Endothelial cell of umbilical vein (primary cell): Measurements from ENCODE around the gene RGS4. TPM values are rescaled to one million over a fixed set of nuclear protein-coding genes. Genes with fewer than 3 reads are reported as not detected.

ENCODE experiments used
- BruUV-seq: library from RNA; stranded (reverse); fragments of 400-500 nt; replicated peaks from 2 replicates; lab custom pipeline; 2021; lab: Mats Ljungman, UMichigan
- CTCF ChIA-PET: fragments of 300-600, 350-600 bp; sonication (Branson Sonifier 250); formaldehyde crosslinking; loops from one replicate; lab custom pipeline; 2021; ENCODE audit warnings: antibody characterized with exemption, inconsistent platforms; lab: Charles Lee
- POLR2A ChIA-PET: fragments of 300-600, 350-600 bp; sonication (Branson Sonifier 250); formaldehyde crosslinking; loops from one replicate; lab custom pipeline; 2021; ENCODE audit warnings: antibody characterized with exemption, inconsistent platforms; lab: Charles Lee
- DNase-seq: peaks from one replicate; pipeline ENCODE4 v3.0.0-alpha.2; 2011; ENCODE audit warnings: low read depth, low spot score
- FAIRE-seq: peaks from 2 replicates; lab custom pipeline; 2011; peaks lifted over from hg19 to GRCh38; lab: Jason Lieb, UNC
- H2AFZ ChIP-seq: 2 replicates; pipeline ENCODE4 v1.6.0; 2012; ENCODE audit warnings: low read depth, low read length, control low read depth, inconsistent platforms
- H3K27ac ChIP-seq: 2 replicates; pipeline ENCODE4 v1.5.1; 2011; ENCODE audit warnings: low read depth, mild to moderate bottlenecking, control low read depth, low read length, moderate library complexity; ENCODE audit not compliant: insufficient read depth
- H3K27me3 ChIP-seq, 2 experiments: 2 replicates each; pipeline versions ENCODE4 v1.6.0 to v1.6.1; 2011; ENCODE audit warnings: low read length in 2 of 2, mixed read lengths in 1 of 2; ENCODE audit not compliant: control insufficient read depth in 2 of 2, insufficient read depth in 2 of 2
- H3K36me3 ChIP-seq, 2 experiments: 2 replicates in 1 of 2; 3 replicates in 1 of 2; pipeline ENCODE4 v1.5.1; 2011; ENCODE audit warnings: low read length in 2 of 2, mild to moderate bottlenecking in 1 of 2, moderate library complexity in 1 of 2; ENCODE audit not compliant: control insufficient read depth in 2 of 2, insufficient read depth in 2 of 2; ENCODE audit errors: extremely low read depth in 1 of 2
- H3K4me1 ChIP-seq: 3 replicates; pipeline ENCODE4 v1.5.1; 2011; ENCODE audit warnings: mild to moderate bottlenecking, low read length; ENCODE audit not compliant: control insufficient read depth, insufficient read depth; ENCODE audit errors: extremely low read depth
- H3K4me2 ChIP-seq: 2 replicates; pipeline ENCODE4 v1.6.1; 2011; ENCODE audit warnings: low read length, control low read depth, mixed read lengths; ENCODE audit not compliant: insufficient read depth
- H3K4me3 ChIP-seq, 3 experiments: fragments of 200-600 bp in 1 of 3; sonication (generic), shearing (Covaris generic) in 1 of 3; replicated peaks in 1 of 3; 2 replicates each; pipeline ENCODE4 v1.5.1; 2011 to 2016; ENCODE audit warnings: control low read depth in 3 of 3, low read length in 3 of 3, mild to moderate bottlenecking in 2 of 3, inconsistent platforms in 1 of 3, low read depth in 1 of 3, moderate library complexity in 1 of 3; ENCODE audit not compliant: insufficient read depth in 1 of 3
- H3K79me2 ChIP-seq: 2 replicates; pipeline ENCODE4 v1.6.0; 2012; ENCODE audit warnings: low read length, inconsistent platforms; ENCODE audit not compliant: control insufficient read depth, insufficient read depth
- H3K9ac ChIP-seq: replicated peaks from 2 replicates; pipeline ENCODE3; 2011; ENCODE audit warnings: low read length, control low read depth; ENCODE audit not compliant: insufficient read depth; ENCODE audit errors: extremely low read depth
- H3K9me1 ChIP-seq: replicated peaks from 3 replicates; pipeline ENCODE4 v1.6.0; 2011; ENCODE audit warnings: mild to moderate bottlenecking, low read length; ENCODE audit not compliant: control insufficient read depth, insufficient read depth; ENCODE audit errors: extremely low read depth
- H3K9me3 ChIP-seq: replicated peaks from 2 replicates; pipeline ENCODE4 v1.5.1; 2012; ENCODE audit warnings: low read length, inconsistent platforms; ENCODE audit not compliant: control insufficient read depth, insufficient read depth
- H4K20me1 ChIP-seq: replicated peaks from 2 replicates; pipeline ENCODE3; 2011; ENCODE audit warnings: mild to moderate bottlenecking, low read length; ENCODE audit not compliant: control insufficient read depth, insufficient read depth; ENCODE audit errors: extremely low read depth
- CTCF ChIP-seq, 2 donors: IDR thresholded peaks; 1 replicate in 1 of 2; 2 replicates in 1 of 2; pipeline ENCODE4 v1.5.1; 2011; ENCODE audit warnings: low read length in 2 of 2, mild to moderate bottlenecking in 2 of 2, moderate library complexity in 2 of 2, control low read depth in 1 of 2, inconsistent platforms in 1 of 2, low read depth in 1 of 2; ENCODE audit not compliant: insufficient read depth in 1 of 2; ENCODE audit errors: extremely low read depth in 1 of 2
- EZH2 ChIP-seq: IDR thresholded peaks from 2 replicates; pipeline ENCODE4 v1.6.1; 2012; ENCODE audit warnings: borderline replicate concordance, low read depth, mild to moderate bottlenecking, moderate library complexity, low read length, inconsistent platforms; ENCODE audit not compliant: severe bottlenecking
- FOS ChIP-seq: IDR thresholded peaks from 2 replicates; pipeline ENCODE4 v1.6.1; 2011; ENCODE audit warnings: mild to moderate bottlenecking, low read length, moderate library complexity, borderline replicate concordance; ENCODE audit not compliant: insufficient read depth
- GATA2 ChIP-seq: IDR thresholded peaks from 2 replicates; pipeline ENCODE4 v1.7.0; 2011; ENCODE audit warnings: low read depth, mild to moderate bottlenecking, moderate library complexity, mixed read lengths, low read length; ENCODE audit not compliant: insufficient read length, insufficient read depth
- JUN ChIP-seq: IDR thresholded peaks from 2 replicates; pipeline ENCODE4 v1.6.1; 2011; ENCODE audit warnings: borderline replicate concordance, low read depth; ENCODE audit not compliant: insufficient read length, insufficient read depth
- MAX ChIP-seq: IDR thresholded peaks from 2 replicates; pipeline ENCODE4 v1.6.1; 2011; ENCODE audit not compliant: insufficient read depth, insufficient read length
- MYC ChIP-seq: IDR thresholded peaks from one replicate; pipeline ENCODE4 v1.6.1; 2011; ENCODE audit warnings: mild to moderate bottlenecking, low read depth, low read length
- POLR2A ChIP-seq: IDR thresholded peaks from 2 replicates; pipeline ENCODE4 v1.6.1; 2012; ENCODE audit warnings: low read depth, mild to moderate bottlenecking, control low read depth, low read length
- POLR2AphosphoS5 ChIP-seq: IDR thresholded peaks from 2 replicates; pipeline ENCODE4 v1.6.1; 2012; ENCODE audit warnings: low read depth, mild to moderate bottlenecking, control low read depth, low read length, moderate library complexity; ENCODE audit not compliant: insufficient read depth
- dilution Hi-C: fragments of 300-500 bp; cut with MboI; formaldehyde crosslinking; loops from one replicate; pipeline ENCODE4 v1.15.0; 2019; ENCODE audit warnings: low sequenced_read_pairs; ENCODE audit not compliant: extremely low pct_ligation_motif_present
- intact Hi-C: fragments of 100-400 bp; cut with micrococcal nuclease; formaldehyde crosslinking; loops from one replicate; pipeline ENCODE4 v1.10.0; 2022
- polyA plus RNA-seq, 4 experiments: library from polyadenylated mRNA; depleted of rRNA in 3 of 4; stranded (reverse) in 3 of 4; unstranded in 1 of 4; fragments of >200 nt; gene quantifications; 2 replicates each; pipeline versions ENCODE4 v1.2.1 to v1.2.3, GENCODE V29; 2011 to 2012; ENCODE audit warnings: missing spikeins in 1 of 4
- total RNA-seq: library from RNA; stranded (reverse); gene quantifications from 2 replicates; pipeline ENCODE4 v1.2.3, GENCODE V29; 2021

The RGS4 gene
- total and polyA plus RNA-seq, 2 donors (not counting 3 experiments of a cell fraction or from before 2014, with no cell fraction given), result 14.6 to 59.3 TPM

DNA sequence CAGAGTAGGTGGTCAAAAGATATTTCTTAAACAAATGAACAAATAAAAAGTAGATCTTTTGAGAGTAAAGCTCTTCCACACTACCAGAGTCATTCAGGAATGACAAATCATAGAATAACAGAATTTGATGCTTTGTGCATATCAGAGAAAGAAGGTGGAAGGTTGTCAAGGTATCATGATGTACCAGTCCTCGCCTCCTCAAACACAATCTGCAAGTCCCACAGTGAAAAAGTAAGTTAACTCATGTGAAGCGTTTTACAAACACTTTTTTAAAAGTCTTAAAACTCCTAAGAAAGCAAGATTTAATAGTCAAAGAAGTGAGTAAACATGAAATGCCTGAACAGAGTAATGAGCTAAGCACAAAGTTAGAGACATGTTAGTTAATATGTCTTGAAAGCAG lies 2.5 kb upstream of the RGS4 start:
- intact Hi-C loops, result no loop called here
- no peaks in the 10 kb centered on the region for H4K20me1 ChIP-seq
- no peak overlapping the region for H2AFZ ChIP-seq

More for the DNA sequence above, 2.5 kb upstream of the RGS4 start:
- no peak for FAIRE-seq
- Histone ChIP-seq H3K4me2 (no peak overlapping the region), H3K9ac (no peak overlapping the region), H3K9me3 (no peaks in the 10 kb centered on the region), H3K36me3 (no peaks in the 10 kb centered on the region), H3K4me3 (no peak overlapping the region), H3K9me1 (no peaks in the 10 kb centered on the region), H3K4me1 (peaks cover 31% of the 10 kb centered on the region), H3K27me3 (no peaks in the 10 kb centered on the region), H3K27ac (no peak overlapping the region), H3K79me2 (peaks cover 19% of the 10 kb centered on the region)
- dilution Hi-C loops, result loop anchor here (25.0 kb wide), 1 partner anchor 204 kb away; the partner anchor contains the start of gene CCDC190
- DNase-seq, result no peak
- POLR2A ChIA-PET, result no interaction called here
- no TSS peak for BruUV-seq
- CTCF ChIA-PET, result interaction anchor here (0.9 to 5.7 kb wide), 3 partner anchors 182 to 249 kb away, joined by 3 to 103 read pairs (median 8); no protein-coding TSS in a partner anchor
- TF ChIP-seq POLR2A (no peak), FOS (no peak), MYC (no peak), CTCF (IDR thresholded peaks at IDR 0.05; ENCODE audit: extremely low read depth in 1 of 2, insufficient read depth in 1 of 2, low read depth in 1 of 2, low read length in 2 of 2) (no peak), POLR2AphosphoS5 (no peak), GATA2 (no peak), EZH2 (no peak), MAX (no peak), JUN (no peak)
